Endothelial cell of umbilical vein (primary cell): ENCODE results near the gene CFAP141. TPM values are rescaled to one million over a fixed set of nuclear protein-coding genes. Genes with fewer than 3 reads are reported as not detected.

Source experiments
- BruUV-seq: library from RNA; stranded (reverse); fragments of 400-500 nt; replicated peaks from 2 replicates; lab custom pipeline; 2021; lab: Mats Ljungman, UMichigan
- CTCF ChIA-PET: fragments of 300-600, 350-600 bp; sonication (Branson Sonifier 250); formaldehyde crosslinking; loops from one replicate; lab custom pipeline; 2021; ENCODE audit warnings: antibody characterized with exemption, inconsistent platforms; lab: Charles Lee
- POLR2A ChIA-PET: fragments of 300-600, 350-600 bp; sonication (Branson Sonifier 250); formaldehyde crosslinking; loops from one replicate; lab custom pipeline; 2021; ENCODE audit warnings: antibody characterized with exemption, inconsistent platforms; lab: Charles Lee
- DNase-seq: peaks from one replicate; pipeline ENCODE4 v3.0.0-alpha.2; 2011; ENCODE audit warnings: low read depth, low spot score
- FAIRE-seq: peaks from 2 replicates; lab custom pipeline; 2011; peaks lifted over from hg19 to GRCh38; lab: Jason Lieb, UNC
- H2AFZ ChIP-seq: 2 replicates; pipeline ENCODE4 v1.6.0; 2012; ENCODE audit warnings: low read depth, low read length, control low read depth, inconsistent platforms
- H3K27ac ChIP-seq: 2 replicates; pipeline ENCODE4 v1.5.1; 2011; ENCODE audit warnings: low read depth, mild to moderate bottlenecking, control low read depth, low read length, moderate library complexity; ENCODE audit not compliant: insufficient read depth
- H3K27me3 ChIP-seq, 2 experiments: 2 replicates each; pipeline versions ENCODE4 v1.6.0 to v1.6.1; 2011; ENCODE audit warnings: low read length in 2 of 2, mixed read lengths in 1 of 2; ENCODE audit not compliant: control insufficient read depth in 2 of 2, insufficient read depth in 2 of 2
- H3K36me3 ChIP-seq, 2 experiments: 2 replicates in 1 of 2; 3 replicates in 1 of 2; pipeline ENCODE4 v1.5.1; 2011; ENCODE audit warnings: low read length in 2 of 2, mild to moderate bottlenecking in 1 of 2, moderate library complexity in 1 of 2; ENCODE audit not compliant: control insufficient read depth in 2 of 2, insufficient read depth in 2 of 2; ENCODE audit errors: extremely low read depth in 1 of 2
- H3K4me1 ChIP-seq: 3 replicates; pipeline ENCODE4 v1.5.1; 2011; ENCODE audit warnings: mild to moderate bottlenecking, low read length; ENCODE audit not compliant: control insufficient read depth, insufficient read depth; ENCODE audit errors: extremely low read depth
- H3K4me2 ChIP-seq: 2 replicates; pipeline ENCODE4 v1.6.1; 2011; ENCODE audit warnings: low read length, control low read depth, mixed read lengths; ENCODE audit not compliant: insufficient read depth
- H3K4me3 ChIP-seq, 3 experiments: fragments of 200-600 bp in 1 of 3; sonication (generic), shearing (Covaris generic) in 1 of 3; replicated peaks in 1 of 3; 2 replicates each; pipeline ENCODE4 v1.5.1; 2011 to 2016; ENCODE audit warnings: control low read depth in 3 of 3, low read length in 3 of 3, mild to moderate bottlenecking in 2 of 3, inconsistent platforms in 1 of 3, low read depth in 1 of 3, moderate library complexity in 1 of 3; ENCODE audit not compliant: insufficient read depth in 1 of 3
- H3K79me2 ChIP-seq: 2 replicates; pipeline ENCODE4 v1.6.0; 2012; ENCODE audit warnings: low read length, inconsistent platforms; ENCODE audit not compliant: control insufficient read depth, insufficient read depth
- H3K9ac ChIP-seq: replicated peaks from 2 replicates; pipeline ENCODE3; 2011; ENCODE audit warnings: low read length, control low read depth; ENCODE audit not compliant: insufficient read depth; ENCODE audit errors: extremely low read depth
- H3K9me1 ChIP-seq: replicated peaks from 3 replicates; pipeline ENCODE4 v1.6.0; 2011; ENCODE audit warnings: mild to moderate bottlenecking, low read length; ENCODE audit not compliant: control insufficient read depth, insufficient read depth; ENCODE audit errors: extremely low read depth
- H3K9me3 ChIP-seq: replicated peaks from 2 replicates; pipeline ENCODE4 v1.5.1; 2012; ENCODE audit warnings: low read length, inconsistent platforms; ENCODE audit not compliant: control insufficient read depth, insufficient read depth
- H4K20me1 ChIP-seq: replicated peaks from 2 replicates; pipeline ENCODE3; 2011; ENCODE audit warnings: mild to moderate bottlenecking, low read length; ENCODE audit not compliant: control insufficient read depth, insufficient read depth; ENCODE audit errors: extremely low read depth
- EZH2 ChIP-seq: IDR thresholded peaks from 2 replicates; pipeline ENCODE4 v1.6.1; 2012; ENCODE audit warnings: borderline replicate concordance, low read depth, mild to moderate bottlenecking, moderate library complexity, low read length, inconsistent platforms; ENCODE audit not compliant: severe bottlenecking
- FOS ChIP-seq: IDR thresholded peaks from 2 replicates; pipeline ENCODE4 v1.6.1; 2011; ENCODE audit warnings: mild to moderate bottlenecking, low read length, moderate library complexity, borderline replicate concordance; ENCODE audit not compliant: insufficient read depth
- GATA2 ChIP-seq: IDR thresholded peaks from 2 replicates; pipeline ENCODE4 v1.7.0; 2011; ENCODE audit warnings: low read depth, mild to moderate bottlenecking, moderate library complexity, mixed read lengths, low read length; ENCODE audit not compliant: insufficient read length, insufficient read depth
- JUN ChIP-seq: IDR thresholded peaks from 2 replicates; pipeline ENCODE4 v1.6.1; 2011; ENCODE audit warnings: borderline replicate concordance, low read depth; ENCODE audit not compliant: insufficient read length, insufficient read depth
- MYC ChIP-seq: IDR thresholded peaks from one replicate; pipeline ENCODE4 v1.6.1; 2011; ENCODE audit warnings: mild to moderate bottlenecking, low read depth, low read length
- POLR2A ChIP-seq: IDR thresholded peaks from 2 replicates; pipeline ENCODE4 v1.6.1; 2012; ENCODE audit warnings: low read depth, mild to moderate bottlenecking, control low read depth, low read length
- POLR2AphosphoS5 ChIP-seq: IDR thresholded peaks from 2 replicates; pipeline ENCODE4 v1.6.1; 2012; ENCODE audit warnings: low read depth, mild to moderate bottlenecking, control low read depth, low read length, moderate library complexity; ENCODE audit not compliant: insufficient read depth
- dilution Hi-C: fragments of 300-500 bp; cut with MboI; formaldehyde crosslinking; loops from one replicate; pipeline ENCODE4 v1.15.0; 2019; ENCODE audit warnings: low sequenced_read_pairs; ENCODE audit not compliant: extremely low pct_ligation_motif_present
- intact Hi-C: fragments of 100-400 bp; cut with micrococcal nuclease; formaldehyde crosslinking; loops from one replicate; pipeline ENCODE4 v1.10.0; 2022
- polyA plus RNA-seq, 4 experiments: library from polyadenylated mRNA; depleted of rRNA in 3 of 4; stranded (reverse) in 3 of 4; unstranded in 1 of 4; fragments of >200 nt; gene quantifications; 2 replicates each; pipeline versions ENCODE4 v1.2.1 to v1.2.3, GENCODE V29; 2011 to 2012; ENCODE audit warnings: missing spikeins in 1 of 4
- total RNA-seq: library from RNA; stranded (reverse); gene quantifications from 2 replicates; pipeline ENCODE4 v1.2.3, GENCODE V29; 2021
- TF ChIP-seq, protein P1 (sequence below): IDR thresholded peaks from 2 replicates; pipeline ENCODE4 v1.6.1; 2011; ENCODE audit not compliant: insufficient read depth, insufficient read length
- TF ChIP-seq, protein P2 (sequence below), 2 donors: IDR thresholded peaks; 1 replicate in 1 of 2; 2 replicates in 1 of 2; pipeline ENCODE4 v1.5.1; 2011; ENCODE audit warnings: low read length in 2 of 2, mild to moderate bottlenecking in 2 of 2, moderate library complexity in 2 of 2, control low read depth in 1 of 2, inconsistent platforms in 1 of 2, low read depth in 1 of 2; ENCODE audit not compliant: insufficient read depth in 1 of 2; ENCODE audit errors: extremely low read depth in 1 of 2

Gene CFAP141
- total and polyA plus RNA-seq, 2 donors (not counting 3 experiments of a cell fraction or from before 2014, with no cell fraction given), result not detected

DNA sequence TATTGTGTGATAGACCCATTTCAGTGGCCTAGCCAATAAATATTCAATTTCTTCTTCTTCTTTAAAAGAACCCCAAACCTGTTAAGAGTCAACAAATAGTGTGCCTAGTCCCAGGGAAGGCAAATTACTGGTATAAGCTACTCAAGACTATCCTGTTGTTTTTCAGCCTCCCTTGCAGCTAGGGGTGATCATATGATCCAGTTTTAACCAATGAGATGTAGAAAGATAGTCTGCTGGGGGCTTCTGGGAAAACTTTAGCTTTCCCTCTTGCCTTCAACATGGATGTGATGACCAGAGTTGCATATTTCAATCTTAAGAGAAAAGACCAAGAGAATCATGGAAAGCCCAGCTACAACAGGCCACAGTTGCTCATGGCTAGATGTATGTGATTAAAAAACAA is 46.6 kb downstream of the CFAP141 start:
- POLR2A ChIA-PET, result interaction anchor here (0.6 kb wide), 1 partner anchor 499 kb away, joined by 16 read pairs; no protein-coding TSS in a partner anchor

More for the DNA sequence above, 46.6 kb downstream of the CFAP141 start:
- H3K4me1 ChIP-seq, result peaks cover 22% of the 10 kb centered on the region
- no peaks in the 10 kb centered on the region for H3K9me3 ChIP-seq
- BruUV-seq, result no TSS peak
- DNase-seq (no peak), FAIRE-seq (no peak)
- no peak overlapping the region for H3K4me2 ChIP-seq
- H3K9ac ChIP-seq, result no peak overlapping the region
- H3K4me3 ChIP-seq, result no peak overlapping the region
- H3K79me2 ChIP-seq, result peaks cover 54% of the 10 kb centered on the region
- dilution Hi-C loops (no loop called here), intact Hi-C loops (loop anchor here (10.0 kb wide), 1 partner anchor 165 kb away; the partner anchor contains the start of gene RPS27)
- no peaks in the 10 kb centered on the region for H3K9me1 ChIP-seq
- no peaks in the 10 kb centered on the region for H3K27me3 ChIP-seq
- H4K20me1 ChIP-seq, result no peaks in the 10 kb centered on the region
- peaks cover 26 to 43% of the 10 kb centered on the region in 2 experiments for H3K36me3 ChIP-seq
- CTCF ChIA-PET, result interaction anchor here (0.7 kb wide), 1 partner anchor 19 kb away, joined by 3 read pairs; no protein-coding TSS in a partner anchor
- TF ChIP-seq POLR2A (no peak), JUN (no peak), POLR2AphosphoS5 (no peak), GATA2 (no peak), MYC (no peak), EZH2 (no peak), FOS (no peak)
- TF ChIP-seq, protein P1, sequence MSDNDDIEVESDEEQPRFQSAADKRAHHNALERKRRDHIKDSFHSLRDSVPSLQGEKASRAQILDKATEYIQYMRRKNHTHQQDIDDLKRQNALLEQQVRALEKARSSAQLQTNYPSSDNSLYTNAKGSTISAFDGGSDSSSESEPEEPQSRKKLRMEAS, result no peak
- TF ChIP-seq, protein P2, sequence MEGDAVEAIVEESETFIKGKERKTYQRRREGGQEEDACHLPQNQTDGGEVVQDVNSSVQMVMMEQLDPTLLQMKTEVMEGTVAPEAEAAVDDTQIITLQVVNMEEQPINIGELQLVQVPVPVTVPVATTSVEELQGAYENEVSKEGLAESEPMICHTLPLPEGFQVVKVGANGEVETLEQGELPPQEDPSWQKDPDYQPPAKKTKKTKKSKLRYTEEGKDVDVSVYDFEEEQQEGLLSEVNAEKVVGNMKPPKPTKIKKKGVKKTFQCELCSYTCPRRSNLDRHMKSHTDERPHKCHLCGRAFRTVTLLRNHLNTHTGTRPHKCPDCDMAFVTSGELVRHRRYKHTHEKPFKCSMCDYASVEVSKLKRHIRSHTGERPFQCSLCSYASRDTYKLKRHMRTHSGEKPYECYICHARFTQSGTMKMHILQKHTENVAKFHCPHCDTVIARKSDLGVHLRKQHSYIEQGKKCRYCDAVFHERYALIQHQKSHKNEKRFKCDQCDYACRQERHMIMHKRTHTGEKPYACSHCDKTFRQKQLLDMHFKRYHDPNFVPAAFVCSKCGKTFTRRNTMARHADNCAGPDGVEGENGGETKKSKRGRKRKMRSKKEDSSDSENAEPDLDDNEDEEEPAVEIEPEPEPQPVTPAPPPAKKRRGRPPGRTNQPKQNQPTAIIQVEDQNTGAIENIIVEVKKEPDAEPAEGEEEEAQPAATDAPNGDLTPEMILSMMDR (IDR thresholded peaks at IDR 0.05; ENCODE audit: extremely low read depth in 1 of 2, insufficient read depth in 1 of 2, low read depth in 1 of 2, low read length in 2 of 2), result no peak
- H2AFZ ChIP-seq, result no peak overlapping the region
- H3K27ac ChIP-seq, result no peak overlapping the region
